NCI-H345 treated with DMSO at 0.1 percent for 48 hours (cell line): Measurements from ENCODE around the gene ROBO4.

Experiments
- DNase-seq: peaks from one replicate; lab custom pipeline; 2025; ENCODE audit not compliant: unreplicated experiment; lab: John Stamatoyannopoulos, UW

The ROBO4 gene

DNA sequence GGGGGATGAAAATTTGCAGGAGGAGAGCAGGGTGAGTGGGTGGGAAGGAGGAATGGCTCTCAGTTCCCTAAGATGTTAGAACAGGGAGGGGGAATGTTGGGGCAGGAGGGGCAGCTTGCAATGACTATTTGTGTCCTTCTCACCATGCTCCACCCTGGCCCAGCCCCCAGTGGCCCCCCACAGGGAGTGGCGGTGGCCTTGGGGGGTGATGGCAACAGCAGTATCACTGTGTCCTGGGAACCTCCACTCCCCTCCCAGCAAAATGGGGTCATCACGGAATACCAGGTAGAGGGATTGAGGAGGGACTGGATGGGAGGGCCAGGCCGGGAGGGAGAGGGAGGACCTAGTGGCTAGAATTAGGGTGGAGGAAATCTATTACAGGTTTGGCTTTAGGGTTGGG is 22.3 kb downstream of the ROBO4 start:
- no peak for DNase-seq

DNA sequence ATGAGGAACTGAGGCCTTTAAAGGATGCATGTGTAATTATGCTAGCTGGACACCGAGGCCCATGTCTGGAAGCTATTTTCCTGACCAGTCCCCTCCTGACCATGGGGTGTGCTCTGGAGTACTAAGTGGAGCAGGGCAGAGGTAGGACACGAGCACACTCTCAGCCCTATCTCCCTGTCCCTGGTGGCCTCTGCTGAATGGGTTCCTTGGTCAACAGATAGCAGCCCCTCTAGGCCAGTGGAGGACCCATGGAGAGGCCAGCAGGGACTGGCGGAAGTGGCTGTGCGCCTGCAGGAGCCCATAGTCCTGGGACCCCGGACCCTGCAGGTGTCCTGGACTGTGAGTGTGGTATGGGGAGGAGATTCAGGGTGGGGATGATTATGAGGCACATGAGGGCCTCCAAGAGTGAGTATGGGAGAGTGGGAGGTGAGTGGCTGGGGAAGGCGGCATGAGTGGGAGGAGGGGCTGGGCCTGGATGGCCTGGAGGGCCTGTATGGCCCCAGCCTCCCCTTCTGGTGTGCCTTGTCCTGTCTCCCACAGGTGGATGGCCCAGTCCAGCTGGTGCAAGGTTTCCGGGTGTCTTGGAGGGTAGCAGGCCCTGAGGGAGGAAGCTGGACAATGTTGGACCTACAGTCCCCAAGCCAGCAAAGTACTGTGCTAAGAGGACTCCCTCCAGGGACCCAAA is 23.0 kb downstream of the ROBO4 start:
- no peak for DNase-seq

DNA sequence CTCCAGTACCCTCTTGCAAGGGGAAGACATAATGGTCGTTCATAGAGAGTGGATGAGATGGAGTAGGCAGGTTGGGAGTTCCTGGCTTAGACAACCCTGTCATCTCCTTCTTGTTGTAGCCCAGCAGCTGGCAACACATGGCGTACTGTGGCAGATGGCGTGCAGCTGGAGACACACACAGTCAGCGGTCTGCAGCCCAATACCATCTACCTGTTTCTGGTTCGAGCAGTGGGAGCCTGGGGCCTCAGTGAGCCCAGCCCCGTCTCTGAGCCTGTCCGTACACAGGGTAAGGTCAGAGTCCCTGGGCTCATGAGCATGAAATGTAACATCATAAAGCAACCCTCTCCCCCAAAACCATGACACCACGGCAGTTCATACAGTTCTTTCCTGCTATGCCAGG is 23.7 kb downstream of the ROBO4 start:
- DNase-seq = no peak

DNA sequence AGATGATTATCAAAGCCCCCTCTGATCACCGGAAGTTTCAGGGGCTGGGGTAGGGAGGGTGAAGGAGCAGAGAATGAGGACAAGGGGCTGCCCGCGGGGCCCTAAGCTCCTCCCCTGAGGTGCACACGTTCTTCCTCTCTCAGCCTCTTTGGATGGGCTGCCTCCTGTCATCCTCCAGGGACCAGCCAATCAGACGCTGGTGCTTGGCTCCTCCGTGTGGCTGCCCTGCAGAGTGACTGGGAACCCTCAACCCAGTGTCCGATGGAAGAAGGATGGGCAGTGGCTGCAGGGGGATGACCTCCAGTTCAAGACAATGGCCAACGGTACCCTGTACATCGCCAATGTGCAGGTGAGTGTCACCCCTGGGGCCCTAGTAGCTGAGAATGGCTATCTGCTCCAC is 24.9 kb downstream of the ROBO4 start:
- no peak for DNase-seq

DNA sequence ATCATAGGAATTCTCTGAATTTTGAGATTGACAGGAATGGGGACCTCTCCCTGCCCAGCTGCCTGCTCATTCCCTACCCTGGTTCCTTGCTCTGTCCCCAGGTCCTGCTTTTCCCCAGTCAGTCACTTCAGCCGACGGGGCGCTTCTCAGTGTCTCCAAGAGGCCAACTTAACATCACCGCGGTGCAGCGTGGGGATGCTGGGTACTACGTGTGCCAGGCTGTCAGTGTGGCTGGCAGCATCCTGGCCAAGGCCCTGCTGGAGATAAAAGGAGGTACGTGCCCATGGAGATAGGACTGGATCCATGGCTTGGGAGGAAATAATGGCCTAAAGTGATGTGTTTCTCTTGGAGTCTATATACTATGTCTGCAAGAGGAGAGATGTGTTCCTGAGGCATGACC is 25.4 kb downstream of the ROBO4 start:
- no peak for DNase-seq

DNA sequence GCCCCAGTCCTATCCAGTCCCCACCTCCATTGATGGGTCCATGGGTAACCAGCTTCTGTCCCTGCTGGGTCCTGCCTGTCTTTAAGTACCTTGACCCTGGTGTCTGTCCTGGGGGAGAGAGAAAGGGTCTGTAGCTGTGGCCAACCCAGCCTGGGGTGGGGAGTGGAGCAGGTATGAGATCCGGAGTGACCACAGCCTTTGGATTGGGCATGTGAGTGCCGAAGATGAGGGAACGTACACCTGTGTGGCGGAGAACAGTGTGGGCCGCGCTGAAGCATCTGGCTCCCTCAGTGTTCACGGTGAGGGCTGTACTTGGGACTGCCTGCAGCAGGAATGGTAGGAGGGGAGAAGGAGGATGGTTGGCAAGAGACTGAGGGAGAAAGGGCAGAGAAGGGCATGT is 27.2 kb downstream of the ROBO4 start:
- no peak for DNase-seq

DNA sequence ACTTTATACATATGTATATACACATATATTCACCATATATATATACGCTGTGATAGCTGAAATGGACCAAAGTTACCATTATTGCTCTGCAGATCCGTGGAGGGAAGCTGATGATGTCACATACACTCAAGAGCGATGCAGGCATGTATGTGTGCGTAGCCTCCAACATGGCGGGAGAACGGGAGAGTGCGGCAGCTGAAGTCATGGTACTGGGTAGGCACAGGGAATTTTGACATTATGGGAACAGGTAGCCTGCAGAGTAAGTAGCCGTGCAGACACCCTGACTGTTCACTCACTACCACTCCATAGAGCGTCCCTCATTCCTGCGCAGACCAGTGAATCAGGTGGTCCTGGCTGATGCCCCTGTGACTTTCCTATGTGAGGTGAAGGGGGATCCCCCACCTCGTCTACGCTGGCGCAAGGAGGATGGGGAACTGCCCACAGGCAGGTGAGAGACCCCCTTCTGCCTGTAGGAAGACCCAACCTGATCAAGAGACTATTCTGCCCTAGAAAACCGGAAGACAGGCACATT is 27.7 kb downstream of the ROBO4 start:
- DNase-seq = no peak

DNA sequence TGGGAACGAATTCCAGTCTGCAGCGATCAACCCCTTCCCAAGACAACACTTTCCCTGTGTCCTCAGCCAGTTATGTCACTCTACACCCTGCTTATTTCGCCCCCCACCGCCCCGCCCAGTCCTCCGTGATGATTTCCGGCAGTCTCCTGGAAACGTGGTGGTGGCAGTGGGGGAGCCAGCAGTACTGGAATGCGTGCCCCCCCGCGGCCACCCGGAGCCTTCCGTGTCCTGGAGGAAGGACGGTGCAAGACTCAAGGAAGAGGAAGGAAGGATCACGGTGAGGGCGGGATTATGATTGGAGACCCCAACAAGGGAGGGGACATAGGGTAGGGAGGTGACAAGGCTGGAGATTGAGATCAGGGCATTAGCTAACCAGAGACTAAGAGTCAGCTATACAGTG is 28.3 kb downstream of the ROBO4 start:
- no peak for DNase-seq

DNA sequence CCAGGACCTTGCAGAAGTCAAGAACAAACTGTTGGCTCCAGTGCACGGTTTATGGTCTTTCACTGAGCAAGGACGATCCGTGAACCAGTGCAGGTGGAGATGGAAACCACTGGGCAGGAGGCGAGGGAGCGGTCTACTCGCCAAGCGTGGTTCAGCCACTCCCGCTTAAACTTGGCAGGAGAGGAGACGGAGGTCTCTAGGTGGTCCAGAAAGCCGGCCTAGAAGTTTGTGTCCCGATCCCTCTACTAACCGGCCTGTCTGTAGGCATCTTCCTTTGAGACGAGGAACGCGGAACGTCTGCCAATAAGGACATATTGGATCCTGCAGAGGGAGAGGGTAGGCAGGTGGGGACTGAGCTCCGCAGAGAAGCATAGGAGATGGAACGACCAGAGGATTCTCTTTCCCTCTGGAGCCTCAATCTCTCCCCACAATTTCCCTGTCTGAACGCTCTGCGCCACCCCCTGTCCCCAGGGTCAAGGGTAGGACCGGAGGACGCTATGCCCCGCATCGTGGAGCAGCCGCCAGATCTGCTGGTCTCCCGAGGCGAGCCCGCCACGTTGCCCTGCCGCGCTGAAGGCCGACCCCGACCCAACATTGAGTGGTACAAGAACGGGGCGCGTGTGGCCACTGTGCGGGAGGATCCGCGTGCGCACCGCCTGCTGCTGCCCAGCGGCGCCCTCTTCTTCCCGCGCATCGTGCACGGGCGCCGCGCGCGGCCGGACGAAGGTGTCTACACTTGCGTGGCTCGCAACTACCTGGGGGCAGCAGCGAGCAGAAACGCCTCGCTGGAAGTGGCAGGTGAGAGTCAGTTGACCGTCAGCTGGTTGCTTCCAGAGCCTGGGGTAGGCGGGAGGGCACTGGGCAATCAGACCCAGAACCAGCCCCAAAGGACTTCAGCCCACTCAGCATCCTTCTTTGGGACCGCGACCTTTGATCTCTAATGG is 29.1 kb downstream of the ROBO4 start:
- DNase-seq = no peak

DNA sequence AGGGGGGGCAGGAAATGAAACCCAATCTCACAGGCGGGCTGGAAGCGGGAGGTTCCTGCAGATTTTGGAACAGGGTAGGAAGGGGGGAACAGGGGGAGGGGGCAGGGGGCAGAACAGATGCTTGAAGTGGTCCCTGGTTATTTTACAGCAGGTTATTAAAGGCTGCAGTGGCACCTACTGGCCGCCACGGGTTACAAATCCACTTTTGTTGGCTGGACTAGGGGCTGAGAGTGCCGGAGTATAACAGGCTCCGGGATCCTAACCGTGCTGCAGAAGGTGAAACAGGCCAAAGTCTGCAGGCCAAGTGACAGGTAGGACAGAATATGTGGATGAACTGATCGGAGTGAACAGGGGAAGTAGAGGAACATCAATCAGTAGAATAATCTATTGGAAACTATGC is 30.0 kb downstream of the ROBO4 start:
- DNase-seq = no peak

DNA sequence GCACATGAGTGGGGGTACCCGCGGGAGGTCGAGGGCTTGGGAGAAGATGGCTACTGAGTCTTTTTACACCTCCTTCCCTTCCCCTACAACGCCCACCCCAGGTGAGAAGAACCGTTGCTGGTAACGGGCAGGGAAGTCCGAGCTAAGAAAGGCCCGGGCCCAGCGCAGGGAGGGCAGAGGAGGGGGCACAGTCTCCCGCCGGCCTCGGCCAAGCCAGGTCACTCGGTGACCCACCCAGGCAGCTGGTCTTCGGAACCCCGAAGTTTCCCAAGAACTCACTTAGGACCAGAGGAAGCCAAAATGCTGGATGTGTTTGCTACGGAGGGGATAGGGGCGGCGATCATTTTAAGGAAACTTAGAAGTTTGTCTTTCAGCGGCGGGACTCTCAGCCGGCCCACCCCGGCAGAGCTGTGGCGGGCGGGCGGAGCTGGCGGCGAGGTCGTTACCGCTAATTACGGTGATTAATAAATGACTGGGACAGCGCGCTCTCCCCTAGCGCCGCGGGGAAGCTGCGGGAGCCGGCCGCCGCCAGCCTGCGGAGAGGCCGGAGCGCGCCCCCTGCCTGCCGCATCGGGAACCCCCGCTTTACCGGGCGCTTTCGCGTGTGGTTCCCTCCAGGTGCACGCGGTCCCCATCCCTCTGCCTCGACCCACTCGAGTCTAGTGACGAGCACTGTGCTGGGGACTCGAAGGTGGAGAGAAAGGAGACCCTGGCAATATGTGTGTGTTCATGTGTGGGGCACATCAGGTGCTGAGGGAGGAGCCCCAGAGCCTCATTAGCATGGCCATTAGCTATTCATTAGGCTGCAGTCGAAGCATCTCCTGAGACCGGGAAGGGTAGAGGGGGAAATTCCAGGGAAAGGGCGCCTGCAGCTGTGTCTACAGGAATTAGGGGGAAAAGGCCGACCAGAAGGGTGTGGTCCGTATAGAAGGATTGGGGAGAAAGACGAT is 31.5 kb downstream of the ROBO4 start:
- DNase-seq = no peak

DNA sequence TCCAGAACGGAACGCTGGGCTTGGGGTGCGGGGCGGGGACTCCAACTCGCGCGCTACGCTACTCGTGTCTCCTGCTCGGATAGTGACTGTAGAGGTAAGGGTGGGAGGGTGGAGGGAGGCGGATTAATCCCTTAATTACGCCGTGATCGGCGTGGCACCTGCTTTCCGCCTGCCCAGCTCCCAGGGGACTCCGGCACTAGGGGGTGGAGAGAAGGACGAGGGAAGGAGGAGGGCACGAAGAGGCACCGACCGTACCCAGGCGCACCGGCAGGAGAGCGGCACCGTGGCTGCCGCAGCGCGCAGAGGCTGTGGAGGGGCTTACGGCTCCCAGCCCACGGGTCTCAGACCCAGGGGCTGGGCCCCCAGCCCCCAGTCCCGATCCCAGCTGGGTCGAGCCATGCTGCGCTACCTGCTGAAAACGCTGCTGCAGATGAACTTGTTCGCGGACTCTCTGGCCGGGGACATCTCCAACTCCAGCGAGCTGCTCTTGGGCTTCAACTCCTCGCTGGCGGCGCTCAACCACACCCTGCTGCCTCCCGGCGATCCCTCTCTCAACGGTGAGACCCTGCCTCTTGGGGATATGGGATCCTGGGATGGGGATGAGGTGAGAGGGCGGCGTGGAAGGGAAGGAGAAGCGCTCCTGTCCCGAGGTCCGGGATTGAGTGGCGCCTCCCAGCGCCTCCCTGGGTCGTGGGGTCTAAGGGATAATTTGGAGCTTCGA is 32.3 kb downstream of the ROBO4 start, which contains the start of gene ROBO3:
Gene ROBO3, plus strand, starts transcription at position 252 of the 721 bp plus-strand sequence. Its CDS starts 146 bp downstream, at position 398.
- DNase-seq = peak; percentile 28

DNA sequence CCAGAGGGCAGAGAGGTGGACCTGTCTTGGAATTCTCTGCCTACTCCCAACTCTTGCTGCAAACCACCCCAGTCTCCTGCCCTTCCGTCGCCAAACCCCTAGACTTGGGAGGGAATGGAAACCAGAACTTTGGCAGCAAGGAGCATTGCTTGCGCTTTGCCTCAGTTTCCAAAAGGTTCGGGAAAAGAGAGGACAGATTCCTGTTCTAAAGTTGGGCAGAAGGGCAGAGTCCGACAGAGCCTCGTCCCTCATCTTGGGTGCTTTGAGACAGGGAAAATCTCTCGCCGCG is 32.8 kb downstream of the ROBO4 start:
- DNase-seq = no peak

DNA sequence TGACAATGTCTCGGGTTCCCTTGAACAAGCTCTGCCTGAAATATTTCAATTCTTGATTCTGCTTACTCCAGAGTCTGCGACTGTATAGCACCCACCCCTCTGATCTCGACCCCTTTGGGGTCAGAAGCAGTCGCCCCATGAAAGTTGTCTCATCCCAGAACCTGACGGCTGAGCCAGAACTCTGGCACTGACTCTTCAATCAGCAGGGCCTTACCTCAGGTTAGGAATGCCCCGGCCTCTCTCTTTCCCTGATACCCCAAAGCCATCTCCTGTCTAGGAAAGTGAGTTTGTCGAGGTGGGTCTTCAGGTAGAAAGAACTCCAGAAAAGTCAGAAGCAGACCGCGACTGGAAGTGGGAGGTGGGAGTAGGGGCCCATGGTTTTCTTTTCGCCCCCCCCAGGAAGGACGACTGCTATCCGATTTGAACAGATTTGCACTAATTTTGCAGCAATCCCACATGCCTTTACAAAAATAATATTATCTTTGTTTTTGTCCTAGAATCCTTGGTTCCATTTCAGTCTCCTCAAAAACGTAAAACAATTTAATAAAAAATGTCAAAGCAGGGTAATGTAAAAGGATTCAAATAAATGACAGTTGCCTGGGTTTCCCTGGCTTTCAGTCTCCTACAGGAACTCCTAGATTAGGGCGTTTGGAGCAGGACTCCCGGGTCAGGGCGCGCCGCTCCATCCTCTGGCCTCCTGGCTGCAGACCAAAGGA is 33.3 kb downstream of the ROBO4 start:
- no peak for DNase-seq

DNA sequence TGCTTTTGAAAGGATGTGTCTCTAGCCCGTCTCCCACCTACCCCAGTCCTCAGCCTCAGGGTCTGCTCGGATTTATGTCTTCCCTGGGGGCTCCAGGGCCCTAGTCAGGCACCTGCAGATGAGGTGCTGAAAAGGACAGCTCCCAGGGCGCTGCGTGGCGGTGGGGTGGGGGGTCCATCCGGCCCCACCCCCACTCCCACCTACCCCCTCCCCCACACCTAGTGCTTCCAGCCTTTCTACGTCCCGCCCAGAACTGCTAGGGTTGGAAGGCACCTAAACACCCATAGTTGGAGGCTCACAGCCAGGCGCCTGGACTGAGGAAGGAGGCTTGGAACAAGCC is 33.9 kb downstream of the ROBO4 start:
- no peak for DNase-seq

DNA sequence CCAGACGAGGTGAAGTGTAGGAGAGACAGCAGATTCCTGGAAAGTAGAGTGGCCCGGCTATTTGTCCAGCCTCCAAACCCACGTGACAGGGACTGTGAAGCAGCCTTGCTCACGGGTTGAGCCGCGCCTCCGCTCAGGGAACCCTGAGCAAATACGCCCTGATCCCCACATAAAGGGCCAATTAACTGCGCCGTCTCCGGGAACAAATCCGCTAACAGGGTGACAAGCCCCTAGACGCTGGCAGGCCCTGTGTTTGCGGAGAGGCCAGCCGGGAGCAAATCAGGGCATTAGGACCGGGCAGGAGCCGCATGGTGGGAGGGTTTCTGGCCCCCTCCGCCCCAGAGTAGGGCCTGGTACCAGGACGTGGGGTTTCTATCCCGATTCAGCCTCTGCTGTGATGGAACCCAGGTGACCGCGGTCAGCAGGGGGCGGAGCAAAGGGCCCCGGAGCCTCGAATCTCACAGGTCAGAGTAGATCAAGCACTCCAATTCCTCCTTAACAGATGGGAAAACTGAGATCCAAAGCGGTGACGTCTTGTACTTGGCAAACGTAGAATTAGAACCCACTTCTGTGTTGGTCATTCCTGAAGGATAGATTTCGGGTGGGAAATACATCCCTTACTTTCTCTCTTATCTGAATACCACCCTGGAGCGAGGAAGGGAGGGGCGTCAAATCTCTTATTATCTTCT is 34.4 kb downstream of the ROBO4 start:
- no peak for DNase-seq

DNA sequence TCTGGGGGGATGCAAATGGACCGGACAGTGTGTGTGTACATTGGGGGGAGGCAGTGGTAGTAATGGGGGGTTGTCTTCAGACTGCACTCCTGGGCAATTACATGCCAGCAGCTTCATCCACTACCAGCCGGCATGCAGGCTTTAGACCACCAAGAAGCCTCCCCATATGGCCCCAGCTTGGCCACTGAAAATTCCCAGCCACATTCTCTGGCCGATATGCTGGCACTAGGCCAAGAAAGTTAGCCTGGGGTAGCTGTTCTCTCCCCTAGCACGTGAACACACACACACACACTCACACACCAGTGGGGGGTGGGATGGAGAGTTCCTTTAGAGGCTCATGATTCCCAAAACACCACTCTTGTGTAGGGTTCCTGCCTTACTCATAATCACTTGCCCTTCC is 36.0 kb downstream of the ROBO4 start:
- DNase-seq = no peak

DNA sequence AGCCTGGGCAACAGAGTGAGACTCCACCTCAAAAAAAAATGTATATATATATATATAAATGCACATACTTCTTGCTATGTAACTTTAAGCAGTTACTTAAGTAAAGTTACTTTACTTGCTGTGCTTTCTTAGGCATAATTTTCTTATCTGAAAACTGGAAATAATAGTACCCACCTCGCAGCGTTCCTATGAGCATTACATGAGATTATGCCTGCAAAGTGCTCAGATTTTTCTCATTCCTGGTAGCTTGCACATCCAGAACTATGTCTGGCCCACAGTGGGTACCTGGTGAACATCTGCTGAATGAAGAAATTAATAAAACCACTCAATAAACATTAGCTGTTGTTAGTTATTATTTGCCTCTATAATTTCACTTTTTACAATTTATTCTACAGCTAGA is 38.5 kb downstream of the ROBO4 start:
- DNase-seq = no peak

DNA sequence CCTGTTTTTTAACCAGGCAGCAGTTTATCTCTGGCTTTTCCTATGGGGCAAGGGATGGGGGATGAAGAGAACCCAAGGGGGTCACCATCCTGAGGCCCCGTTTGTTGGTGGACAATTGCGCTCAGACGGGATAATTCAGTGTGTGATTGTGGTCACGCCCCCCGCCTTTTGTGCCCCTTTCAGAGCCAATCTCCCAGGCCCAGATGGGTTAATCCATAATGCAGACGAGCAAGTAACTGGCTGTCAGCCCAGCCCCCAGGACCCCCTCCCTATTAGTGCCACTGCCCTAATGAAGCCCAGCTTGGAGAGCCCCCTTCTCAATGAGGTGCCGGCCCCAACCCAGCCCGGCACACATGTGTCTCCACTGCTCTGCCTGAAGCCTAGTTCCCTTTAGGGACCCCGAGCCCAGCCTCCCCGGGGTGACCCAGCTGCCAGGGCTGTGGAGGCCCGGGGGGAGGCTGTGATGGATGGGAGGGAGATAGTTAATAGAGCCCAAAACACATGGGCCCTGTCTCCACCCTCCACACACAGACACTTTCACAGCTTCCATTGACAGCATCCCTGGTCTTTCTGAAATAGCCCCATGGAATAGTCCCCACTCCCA is 51.5 kb downstream of the ROBO4 start:
- DNase-seq = no peak
